ENCODE measurements around the gene MYOF.

DNA sequence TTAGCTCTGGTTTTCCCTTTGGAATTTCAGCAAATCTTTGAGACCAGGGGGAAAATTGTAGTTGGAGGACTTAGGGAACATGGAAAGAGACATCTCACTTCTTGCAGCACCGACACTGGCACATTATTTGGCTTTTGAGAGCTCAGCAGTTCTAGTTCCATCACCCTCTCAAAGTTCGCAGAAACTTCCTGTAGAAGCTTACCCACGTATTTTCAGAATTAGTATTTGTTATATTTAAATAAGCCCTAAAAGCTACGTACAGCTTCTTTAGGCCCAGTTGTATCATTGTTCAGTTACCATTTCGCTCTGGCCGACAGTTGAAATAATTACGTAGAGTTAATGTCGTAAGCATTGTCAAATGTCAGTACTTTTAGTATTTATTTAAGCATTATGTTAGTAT, 27.7 kb upstream of the MYOF start:
- TF ChIP-seq, protein P1, sequence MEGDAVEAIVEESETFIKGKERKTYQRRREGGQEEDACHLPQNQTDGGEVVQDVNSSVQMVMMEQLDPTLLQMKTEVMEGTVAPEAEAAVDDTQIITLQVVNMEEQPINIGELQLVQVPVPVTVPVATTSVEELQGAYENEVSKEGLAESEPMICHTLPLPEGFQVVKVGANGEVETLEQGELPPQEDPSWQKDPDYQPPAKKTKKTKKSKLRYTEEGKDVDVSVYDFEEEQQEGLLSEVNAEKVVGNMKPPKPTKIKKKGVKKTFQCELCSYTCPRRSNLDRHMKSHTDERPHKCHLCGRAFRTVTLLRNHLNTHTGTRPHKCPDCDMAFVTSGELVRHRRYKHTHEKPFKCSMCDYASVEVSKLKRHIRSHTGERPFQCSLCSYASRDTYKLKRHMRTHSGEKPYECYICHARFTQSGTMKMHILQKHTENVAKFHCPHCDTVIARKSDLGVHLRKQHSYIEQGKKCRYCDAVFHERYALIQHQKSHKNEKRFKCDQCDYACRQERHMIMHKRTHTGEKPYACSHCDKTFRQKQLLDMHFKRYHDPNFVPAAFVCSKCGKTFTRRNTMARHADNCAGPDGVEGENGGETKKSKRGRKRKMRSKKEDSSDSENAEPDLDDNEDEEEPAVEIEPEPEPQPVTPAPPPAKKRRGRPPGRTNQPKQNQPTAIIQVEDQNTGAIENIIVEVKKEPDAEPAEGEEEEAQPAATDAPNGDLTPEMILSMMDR (IDR thresholded peaks at IDR 0.05) = no peak
- no peak for TF ChIP-seq POLR2A (IDR thresholded peaks at IDR 0.05)
